HG03025 (cell line): ENCODE measurements around the gene CPNE8.
A peak's percentile ranks its signal among the peaks of the same experiment; 100 is the strongest.
"Not testable (repeated sequence)": the region's sequence is repeated elsewhere in the genome, so short reads cannot be mapped to it uniquely, and the experiment has no call there.

Experiments used
- ATAC-seq: cut with Tn5 transposase; IDR thresholded peaks from one replicate; pipeline ENCODE4 v1.9.1; 2021; ENCODE audit warnings: mild to moderate bottlenecking, moderate library complexity; ENCODE audit not compliant: unreplicated experiment, low FRiP score

Gene CPNE8

GRCh38 chr12:38744041-38744440, 161.3 kb downstream of the CPNE8 start:
- ATAC-seq: no peak

- ATAC-seq: not testable (repeated sequence)
Observed at GRCh38 chr12:38742496-38742895, 162.9 kb downstream of the CPNE8 start.

GRCh38 chr12:38736821-38737220, 168.6 kb downstream of the CPNE8 start:
- ATAC-seq: no peak

GRCh38 chr12:38732761-38733160, 172.6 kb downstream of the CPNE8 start:
- ATAC-seq: no peak

- no peak for ATAC-seq
Observed at GRCh38 chr12:38728894-38729293, 176.5 kb downstream of the CPNE8 start.

- ATAC-seq: no peak
Observed at GRCh38 chr12:38721611-38722252, 183.7 kb downstream of the CPNE8 start.

- no peak for ATAC-seq
Observed at GRCh38 chr12:38720661-38721060, 184.7 kb downstream of the CPNE8 start.

- no peak for ATAC-seq
Observed at GRCh38 chr12:38713294-38713693, 192.1 kb downstream of the CPNE8 start.

- peak; percentile 80 for ATAC-seq
Observed at GRCh38 chr12:38711054-38711453, 194.3 kb downstream of the CPNE8 start.

GRCh38 chr12:38708466-38708865, 196.9 kb downstream of the CPNE8 start:
- ATAC-seq: no peak

- no peak for ATAC-seq
Observed at GRCh38 chr12:38707648-38708047, 197.7 kb downstream of the CPNE8 start.

- no peak for ATAC-seq
Observed at GRCh38 chr12:38697289-38697688, 208.1 kb downstream of the CPNE8 start.

GRCh38 chr12:38695057-38695456, 210.3 kb downstream of the CPNE8 start:
- no peak for ATAC-seq

GRCh38 chr12:38691164-38691563, 214.2 kb downstream of the CPNE8 start:
- ATAC-seq: no peak

GRCh38 chr12:38690646-38691045, 214.7 kb downstream of the CPNE8 start:
- no peak for ATAC-seq

- ATAC-seq: no peak
Observed at GRCh38 chr12:38689704-38690103, 215.7 kb downstream of the CPNE8 start.

GRCh38 chr12:38689195-38689594, 216.2 kb downstream of the CPNE8 start:
- no peak for ATAC-seq

GRCh38 chr12:38682521-38682920, 222.9 kb downstream of the CPNE8 start:
- no peak for ATAC-seq

GRCh38 chr12:38669530-38669929, 235.9 kb downstream of the CPNE8 start:
- no peak for ATAC-seq

- no peak for ATAC-seq
Observed at GRCh38 chr12:38669081-38669480, 236.3 kb downstream of the CPNE8 start.

- no peak for ATAC-seq
Observed at GRCh38 chr12:38666425-38666824, 239.0 kb downstream of the CPNE8 start.

- ATAC-seq: peak; percentile 53
Observed at GRCh38 chr12:38664661-38665269, 240.6 kb downstream of the CPNE8 start.
